Measurements from ENCODE around the gene MARK2.

The MARK2 gene

DNA sequence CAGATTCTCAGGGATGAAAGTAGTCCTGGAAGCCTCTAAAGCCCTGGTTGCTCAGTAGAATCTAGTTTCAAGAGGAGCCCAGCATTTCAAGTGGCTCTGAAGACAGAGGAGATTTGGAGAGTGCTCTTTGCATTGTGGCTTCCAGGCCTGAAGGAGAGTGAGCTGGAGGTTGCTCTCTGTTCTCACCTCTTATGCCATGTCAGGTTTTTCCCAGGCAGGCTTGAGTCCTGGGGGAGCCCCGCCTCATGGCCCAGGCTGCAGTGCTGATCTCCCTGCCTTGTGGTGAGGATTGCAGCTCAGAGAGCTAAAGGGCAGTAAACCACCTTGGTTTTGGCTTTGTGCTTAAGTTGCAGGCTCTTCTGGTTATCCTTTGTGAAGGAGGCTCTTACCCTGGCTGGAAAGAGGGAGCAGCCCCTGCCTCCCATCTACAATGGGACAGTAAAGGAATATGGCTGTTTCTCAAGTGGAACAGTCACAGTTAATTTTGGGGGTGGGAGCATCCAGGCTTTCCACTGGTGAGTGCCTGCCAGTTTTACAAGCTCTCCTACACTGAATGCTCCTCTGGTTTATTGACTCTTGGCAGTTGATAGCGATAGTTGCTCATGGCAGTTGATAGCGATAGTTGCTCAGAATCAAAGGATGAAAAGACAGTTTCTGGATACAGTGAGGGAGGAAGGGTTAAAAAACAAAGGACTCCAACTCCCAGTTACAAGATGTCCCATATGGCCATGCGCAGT lies 45.5 kb downstream of the MARK2 start:
- no peak for DNase-seq

DNA sequence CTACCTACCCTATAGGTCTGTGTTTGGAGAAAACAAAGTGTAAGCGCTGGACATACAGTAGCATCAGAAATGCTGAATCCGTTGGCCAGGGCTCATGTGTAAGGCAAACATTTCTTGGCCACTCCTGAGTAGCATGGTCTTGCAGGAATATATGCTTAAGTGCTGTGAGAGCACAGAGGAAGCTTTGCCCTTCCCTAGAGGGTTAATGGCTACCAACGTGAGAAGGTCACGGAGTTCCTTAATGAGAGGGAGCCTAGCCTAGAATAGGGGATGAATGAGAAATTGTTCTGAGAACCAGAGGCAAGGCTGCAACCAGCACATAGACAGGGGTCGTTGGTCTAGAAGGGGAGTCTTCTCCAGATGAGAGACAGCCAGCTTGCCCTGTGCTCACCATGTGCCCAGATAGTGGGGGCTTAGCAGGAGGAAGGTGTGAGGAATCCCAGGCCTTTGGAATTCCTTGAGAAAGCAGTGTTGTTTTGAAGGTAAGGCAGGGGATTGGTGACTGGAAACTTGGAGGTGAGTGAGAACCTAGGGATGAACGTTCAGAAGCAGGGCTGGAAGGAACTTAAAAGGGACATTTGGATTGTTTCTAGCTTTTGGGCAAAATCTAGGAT lies 48.6 kb downstream of the MARK2 start:
- no peak for DNase-seq

DNA sequence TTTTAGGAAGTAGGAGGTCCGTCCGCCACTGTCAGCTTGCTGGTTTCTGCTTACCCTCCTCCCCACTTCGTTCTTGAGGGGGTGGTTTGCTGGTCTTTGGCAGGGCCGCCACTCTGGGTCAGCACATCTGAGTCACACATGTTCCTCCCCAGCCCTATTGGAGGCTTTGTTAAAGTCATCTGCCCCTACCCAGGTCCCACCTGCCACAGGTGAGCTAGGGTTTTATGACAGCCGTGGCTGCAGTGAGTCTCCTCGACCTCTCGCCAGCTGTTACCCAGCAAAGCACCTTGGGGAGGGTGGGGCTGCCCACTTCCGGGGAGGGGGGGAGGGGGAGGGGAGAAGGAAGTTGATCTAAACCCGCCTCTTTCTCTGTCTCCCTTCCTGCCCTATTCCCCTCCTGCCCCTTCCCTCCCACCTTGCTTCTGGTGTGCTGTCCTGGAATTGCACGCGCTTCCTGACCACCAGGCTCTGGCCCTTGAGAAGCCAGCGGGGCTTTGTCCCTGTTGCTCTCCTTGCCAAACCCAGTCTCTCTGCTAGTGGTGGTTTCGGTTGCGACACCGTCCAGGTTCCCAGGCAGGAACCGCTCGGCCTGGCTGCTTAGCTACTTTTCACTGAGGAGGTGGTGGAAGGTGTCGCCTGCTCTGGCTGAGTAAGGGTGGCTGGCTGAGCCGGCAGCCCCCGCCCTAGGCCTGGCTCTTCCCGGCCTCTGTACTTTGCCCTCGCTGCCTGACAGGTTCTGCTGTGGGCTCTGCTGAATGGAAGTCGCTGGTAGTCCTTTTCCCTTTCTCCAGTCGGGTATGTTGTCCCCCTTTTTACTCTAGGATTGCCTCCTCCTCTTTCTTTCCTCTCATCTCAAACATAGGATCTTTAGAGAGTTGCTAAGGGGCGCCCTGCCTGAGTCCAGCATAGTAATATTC lies 49.5 kb downstream of the MARK2 start:
- DNase-seq, result peak; percentile 63 to 73

DNA sequence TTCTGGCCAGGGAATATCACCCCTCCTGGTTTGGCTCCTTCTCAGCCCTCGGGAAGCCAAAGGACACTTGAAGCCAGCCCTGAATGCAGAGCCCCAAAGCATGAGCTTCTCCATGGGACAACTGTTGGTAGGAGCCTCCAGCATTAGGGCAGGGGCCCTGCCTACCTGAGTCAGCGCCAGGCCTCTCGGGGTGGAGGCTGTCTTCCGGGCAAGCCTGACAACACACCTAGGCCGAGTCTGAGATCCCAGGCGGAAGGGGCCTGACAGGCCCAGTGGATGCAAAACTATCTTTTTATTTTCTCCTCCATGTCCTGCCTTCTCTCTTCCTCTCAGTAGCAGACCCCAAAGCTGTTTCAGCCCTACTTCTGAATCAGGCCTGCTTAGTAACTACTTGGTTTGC lies 50.4 kb downstream of the MARK2 start:
- DNase-seq, result no peak

DNA sequence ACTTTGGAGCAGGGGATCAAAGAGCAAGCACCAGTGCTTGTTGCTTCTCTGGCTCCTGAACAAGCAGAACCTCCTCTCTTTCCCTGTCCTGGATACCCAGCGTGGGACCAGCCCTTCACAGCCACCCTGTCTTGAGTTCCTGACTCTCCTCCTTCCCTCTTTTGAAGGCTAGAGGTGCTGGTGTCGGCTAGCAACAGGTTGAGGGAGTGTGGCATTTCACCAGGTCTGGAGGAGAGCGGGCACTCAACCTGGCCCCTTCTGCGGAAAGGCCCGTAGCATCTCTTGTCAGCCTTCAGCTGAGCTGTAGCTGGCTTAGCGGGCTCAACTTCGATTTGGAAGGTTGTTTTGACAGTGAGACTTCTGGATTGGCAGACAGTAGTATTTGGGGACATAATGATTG lies 51.5 kb downstream of the MARK2 start:
- DNase-seq, result no peak

DNA sequence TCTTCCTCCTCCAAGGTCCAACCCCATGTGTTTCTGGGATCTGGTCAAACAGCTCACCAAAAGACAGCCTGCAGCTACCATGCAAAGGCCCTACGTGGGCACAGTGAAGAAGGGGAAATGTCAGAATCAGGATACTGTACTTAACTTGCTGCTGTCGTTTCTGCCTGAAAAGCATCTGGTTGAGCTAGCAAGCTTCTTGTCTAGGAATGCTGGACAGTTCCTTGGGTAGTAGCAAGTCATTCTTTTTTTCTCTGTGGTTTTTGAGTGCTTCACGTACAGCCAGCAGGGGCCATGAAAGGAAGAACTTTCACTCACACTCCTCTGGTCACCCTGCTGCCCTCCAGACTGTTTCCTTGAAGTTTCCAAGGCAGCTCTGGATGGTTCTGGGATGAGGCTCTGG lies 53.3 kb downstream of the MARK2 start:
- DNase-seq, result no peak

DNA sequence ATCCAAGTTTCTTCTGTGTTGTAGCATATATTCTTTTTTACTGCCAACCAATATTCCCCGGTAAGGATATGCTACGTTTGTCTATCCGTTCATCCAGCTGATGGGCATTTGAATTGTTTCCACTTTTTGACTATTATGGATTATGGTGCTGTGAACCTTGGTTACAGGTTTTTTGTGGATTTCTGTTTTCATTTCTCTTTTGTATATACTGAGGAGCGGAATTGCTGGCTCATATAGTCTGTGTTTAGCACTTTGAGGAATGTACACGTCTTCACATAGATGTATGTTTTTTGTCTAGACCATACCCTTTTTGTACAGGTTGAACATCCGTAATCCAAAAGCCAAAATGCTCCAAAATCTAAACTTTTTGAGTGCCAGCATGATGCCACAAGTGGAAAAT lies 54.4 kb downstream of the MARK2 start:
- no peak for DNase-seq

DNA sequence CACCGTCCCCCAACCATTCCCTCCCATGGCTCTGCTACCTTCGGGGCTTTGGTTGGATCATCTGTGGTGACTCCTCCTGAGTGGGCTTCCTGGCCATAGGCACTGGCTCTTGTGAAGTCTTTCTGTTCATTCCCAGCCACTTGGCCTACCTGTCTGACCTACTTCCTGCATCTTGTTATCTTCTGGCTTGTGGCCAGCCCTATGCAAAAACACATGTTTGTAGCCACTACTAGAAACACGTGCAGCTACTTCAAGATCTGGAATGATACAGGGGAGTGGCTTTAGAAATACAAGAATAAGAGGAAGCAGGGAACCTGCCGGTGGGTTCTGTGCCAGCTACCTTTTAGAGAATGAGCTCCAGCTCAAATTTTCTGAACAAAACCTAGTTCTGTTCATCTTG lies 57.2 kb downstream of the MARK2 start:
- DNase-seq, result no peak

DNA sequence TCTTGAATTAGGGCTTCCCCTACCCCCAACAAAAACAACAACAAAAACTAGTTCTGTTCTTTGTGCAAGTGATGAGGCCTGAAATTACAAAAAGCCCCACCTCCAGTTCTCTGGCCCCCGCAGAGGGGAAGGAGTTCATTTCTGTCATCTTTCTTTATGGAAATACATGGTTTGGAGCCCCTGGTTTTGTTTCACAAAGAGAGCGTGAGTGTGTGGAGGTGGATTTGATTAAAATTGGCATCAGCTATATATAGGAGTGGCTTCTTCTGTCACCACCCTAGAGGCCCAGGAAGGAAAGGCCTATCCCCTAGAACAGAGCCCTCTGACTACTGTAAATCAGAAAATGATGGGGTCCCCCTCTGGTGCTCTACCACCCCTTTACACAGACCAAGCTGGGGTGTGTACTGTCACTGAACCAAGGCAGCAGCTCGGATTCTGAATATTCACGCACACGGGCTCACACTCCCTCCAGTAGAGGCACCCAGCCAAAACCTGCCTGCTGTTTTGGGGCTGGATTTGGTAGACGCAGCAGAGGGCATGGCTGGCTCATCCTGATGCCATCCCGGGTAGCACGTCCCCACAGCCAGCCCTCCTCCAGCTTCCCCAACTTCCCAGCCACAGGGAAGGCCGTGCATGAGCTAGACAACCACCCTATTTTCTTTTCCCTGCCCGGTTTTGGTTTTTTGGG lies 58.7 kb downstream of the MARK2 start:
- no peak for DNase-seq

DNA sequence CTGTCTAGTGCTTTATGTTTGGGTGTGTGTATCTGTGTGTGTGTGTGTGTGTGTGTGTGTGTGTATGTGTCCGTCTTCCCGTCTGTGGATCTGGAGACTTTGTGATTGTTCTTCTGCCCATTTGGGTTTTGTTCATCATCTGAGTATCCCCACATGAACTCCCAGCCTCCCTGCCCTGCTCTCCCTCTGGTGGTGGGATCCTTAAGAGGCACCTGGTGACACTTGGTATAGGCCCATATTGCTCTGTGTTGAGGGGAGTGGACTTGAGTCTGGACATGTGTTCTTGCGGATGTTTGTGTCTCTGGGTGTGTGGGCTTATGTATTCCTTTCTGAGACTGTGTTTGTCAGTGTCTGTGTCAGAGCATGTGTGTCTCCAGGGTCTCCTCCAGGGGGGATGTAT lies 62.8 kb downstream of the MARK2 start:
- peak in 1 of 2 donors; percentile 13 for DNase-seq

DNA sequence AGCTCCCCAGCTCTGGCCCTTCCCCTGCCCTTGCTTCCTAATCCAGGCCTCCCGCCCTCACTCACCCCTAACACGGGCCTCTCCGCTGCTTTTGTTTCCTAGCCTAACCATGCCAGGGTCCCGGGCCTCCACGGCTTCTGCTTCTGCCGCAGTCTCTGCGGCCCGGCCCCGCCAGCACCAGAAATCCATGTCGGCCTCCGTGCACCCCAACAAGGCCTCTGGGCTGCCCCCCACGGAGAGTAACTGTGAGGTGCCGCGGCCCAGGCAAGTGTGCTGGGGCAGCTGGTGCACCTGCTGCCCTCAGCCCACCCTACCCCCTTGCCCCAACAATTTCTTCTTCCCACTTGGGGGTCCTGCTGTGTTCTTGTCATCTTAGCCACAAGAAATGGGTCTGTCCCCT lies 65.0 kb downstream of the MARK2 start:
- DNase-seq, result no peak

DNA sequence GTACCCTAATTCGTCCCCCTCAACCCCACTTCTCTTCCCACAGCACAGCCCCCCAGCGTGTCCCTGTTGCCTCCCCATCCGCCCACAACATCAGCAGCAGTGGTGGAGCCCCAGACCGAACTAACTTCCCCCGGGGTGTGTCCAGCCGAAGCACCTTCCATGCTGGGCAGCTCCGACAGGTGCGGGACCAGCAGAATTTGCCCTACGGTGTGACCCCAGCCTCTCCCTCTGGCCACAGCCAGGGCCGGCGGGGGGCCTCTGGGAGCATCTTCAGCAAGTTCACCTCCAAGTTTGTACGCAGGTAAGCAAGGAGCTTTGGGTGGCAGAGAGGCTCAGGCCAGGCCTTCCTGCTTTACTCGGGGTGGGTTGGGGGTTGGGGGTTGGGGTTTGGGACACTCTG lies 65.8 kb downstream of the MARK2 start:
- DNase-seq, result no peak

DNA sequence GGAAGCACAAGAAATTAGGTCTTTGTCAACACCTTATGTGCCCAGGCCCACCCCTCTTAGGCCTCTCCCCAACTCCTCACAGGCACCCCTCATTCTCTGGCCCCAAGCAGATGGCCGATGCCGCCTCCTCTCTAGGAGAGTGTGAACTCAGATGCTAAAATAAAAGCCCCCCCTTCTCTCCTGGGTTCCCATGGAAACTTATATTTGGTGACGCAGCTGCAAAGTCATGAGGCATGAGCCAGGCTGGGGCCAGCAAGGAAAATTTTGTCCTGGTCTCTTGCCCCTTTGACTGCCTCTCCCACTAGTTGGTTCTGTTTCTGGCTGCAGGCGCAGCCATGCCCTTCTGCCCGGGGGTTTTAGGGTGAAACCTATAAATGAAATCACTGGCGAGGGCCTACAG lies 66.3 kb downstream of the MARK2 start:
- no peak for DNase-seq

DNA sequence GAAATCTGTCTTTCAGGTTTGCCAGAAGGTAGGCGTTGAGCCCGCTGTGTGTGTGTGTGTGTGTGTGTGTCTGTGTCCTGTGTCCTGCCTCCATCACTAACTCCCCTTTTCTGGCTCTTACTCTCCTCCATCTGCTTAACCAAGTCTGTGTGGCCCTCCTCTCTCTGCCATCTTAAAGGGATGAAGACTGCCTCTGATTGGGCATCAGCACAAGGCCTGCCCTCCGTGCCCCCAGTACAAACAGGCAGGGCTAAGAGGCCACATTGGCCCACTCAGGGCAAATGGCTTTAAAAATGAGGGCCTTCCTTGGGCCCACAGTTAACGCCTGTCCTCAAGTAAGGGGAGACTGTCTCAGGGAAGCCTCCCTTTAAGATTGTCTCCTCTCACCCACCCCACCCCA lies 67.2 kb downstream of the MARK2 start:
- no peak for DNase-seq

DNA sequence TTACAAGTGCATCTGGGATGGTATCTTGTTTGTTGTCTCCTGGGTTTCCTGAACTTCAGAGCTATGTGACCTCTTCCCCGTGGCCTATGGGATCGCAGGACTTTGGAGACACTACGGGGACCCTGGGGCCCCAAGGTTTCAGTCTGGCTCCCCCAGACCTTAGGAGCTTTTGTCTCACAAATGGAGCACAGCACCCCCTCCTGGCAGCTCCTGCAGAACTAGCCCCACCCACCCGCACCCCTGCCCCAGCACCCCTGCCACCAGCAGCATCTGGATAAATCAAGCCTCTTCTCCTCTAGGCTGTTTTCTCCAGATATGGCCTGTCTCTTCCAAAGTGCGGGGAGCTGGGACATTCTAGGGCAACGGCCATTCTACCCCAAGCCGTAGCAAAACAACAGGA lies 67.7 kb downstream of the MARK2 start:
- peak; percentile 51 to 59 for DNase-seq

DNA sequence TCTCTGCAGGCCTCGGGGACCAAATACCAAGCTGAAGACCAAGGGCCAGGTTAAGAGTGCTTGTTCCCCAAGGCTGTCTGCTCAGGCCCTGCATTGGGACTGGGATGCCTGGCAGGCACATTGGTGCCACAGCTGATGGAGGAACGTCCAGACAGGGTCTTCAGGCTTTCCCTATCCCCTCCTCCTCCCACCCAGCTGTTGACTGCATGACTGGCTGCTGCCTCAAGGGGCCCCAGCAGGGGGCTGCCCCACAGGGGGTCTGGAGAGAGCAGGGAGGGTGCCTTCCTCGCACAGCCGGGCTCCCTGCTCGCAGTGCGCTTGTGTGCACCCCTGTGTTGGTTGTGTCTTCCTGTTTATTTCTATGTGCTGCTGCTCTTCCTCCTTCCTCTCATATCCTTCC lies 68.2 kb downstream of the MARK2 start:
- no peak for DNase-seq

DNA sequence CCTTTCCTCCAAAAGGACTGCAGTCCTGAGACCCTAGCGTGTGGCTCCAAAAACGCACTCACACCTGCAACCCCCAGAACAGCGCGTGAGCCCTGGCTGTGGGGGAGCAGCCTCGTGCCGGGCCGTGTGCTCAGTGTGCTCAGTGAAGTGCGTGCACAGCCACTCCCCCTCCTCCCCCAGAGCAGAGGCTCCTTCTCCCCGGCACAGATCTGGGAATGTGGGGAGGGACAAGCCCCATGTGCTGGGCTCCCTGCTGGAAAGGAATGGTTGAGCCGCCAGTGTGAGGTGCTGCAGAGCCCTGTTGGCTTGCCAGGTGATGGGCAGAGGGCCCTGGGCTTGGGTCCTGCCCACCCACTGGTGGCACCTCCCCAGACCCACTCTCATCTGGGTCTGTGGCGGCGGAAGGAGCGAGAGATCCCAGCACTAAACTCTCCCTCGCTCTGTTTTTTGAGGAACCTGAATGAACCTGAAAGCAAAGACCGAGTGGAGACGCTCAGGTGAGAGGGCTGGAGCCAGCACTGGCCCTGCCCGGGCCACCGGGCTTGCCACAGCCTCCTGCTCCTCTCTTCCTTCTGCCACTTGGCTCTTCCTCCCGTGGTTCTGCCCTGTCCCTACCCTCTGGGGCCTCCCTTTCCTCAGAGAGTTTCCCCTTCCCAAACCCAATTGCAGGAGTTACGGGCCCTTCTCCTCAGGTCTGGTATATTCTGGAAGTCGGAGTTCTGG lies 69.1 kb downstream of the MARK2 start:
- DNase-seq, result no peak

DNA sequence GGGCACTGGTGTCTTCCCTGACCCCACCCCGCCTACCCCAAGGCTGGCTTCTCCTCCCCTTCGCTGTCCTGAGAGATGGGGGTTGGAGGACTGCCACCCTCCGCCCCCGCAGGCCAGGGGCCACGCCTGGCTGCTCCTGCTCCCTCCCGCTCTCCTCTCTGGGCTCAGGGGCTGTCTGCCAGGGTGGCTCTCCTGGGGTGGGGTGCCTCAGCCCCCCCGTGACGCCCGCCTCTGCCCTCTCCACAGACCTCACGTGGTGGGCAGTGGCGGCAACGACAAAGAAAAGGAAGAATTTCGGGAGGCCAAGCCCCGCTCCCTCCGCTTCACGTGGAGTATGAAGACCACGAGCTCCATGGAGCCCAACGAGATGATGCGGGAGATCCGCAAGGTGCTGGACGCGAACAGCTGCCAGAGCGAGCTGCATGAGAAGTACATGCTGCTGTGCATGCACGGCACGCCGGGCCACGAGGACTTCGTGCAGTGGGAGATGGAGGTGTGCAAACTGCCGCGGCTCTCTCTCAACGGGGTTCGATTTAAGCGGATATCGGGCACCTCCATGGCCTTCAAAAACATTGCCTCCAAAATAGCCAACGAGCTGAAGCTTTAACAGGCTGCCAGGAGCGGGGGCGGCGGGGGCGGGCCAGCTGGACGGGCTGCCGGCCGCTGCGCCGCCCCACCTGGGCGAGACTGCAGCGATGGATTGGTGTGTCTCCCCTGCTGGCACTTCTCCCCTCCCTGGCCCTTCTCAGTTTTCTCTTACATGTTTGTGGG lies 69.9 kb downstream of the MARK2 start:
- no peak for DNase-seq

DNA sequence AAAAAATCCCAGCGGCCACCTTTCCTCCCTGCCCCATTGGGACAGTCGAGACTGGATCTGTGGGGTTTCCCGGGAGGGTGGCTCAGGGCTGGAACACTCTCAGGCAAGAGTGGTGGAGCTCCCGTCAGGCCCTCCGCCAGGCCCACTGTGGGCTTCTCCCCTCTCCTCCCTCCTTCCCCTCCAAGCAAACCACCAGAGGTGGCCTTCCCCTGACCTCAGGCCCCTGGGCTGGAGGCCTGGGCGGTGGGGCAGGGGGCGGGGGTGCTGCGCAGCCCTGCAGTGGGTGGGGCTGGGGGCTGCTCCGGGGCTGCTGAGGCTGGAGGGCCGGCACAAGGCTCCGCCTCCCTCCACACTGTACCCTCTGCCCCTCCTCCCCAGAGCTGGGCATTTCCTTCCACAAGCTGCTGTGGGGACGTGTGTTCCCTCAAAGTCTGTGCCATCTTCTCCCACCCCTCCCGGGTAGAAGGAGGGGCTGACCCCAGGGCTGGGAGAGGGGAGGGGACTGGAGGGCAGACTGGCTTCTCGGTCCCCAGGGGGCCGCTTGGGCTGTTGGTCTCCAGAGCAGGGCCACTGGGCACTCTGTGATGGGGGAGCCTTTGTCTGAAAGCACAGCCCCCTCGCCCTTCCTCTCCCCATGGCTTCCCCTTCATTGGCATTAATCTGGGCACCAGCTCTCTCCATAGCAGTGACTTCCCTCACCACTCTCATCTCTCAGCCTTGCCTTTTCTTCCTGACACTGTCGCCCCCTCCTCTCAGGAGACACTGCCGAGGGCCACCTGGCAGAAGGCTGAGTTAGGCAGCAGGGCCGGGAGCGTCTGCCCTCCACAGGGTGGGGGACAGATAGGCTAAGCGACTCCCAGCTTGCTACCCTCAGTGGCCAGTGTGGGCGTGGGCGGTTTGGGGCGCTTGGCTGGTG lies 70.9 kb downstream of the MARK2 start:
- DNase-seq, result no peak

DNA sequence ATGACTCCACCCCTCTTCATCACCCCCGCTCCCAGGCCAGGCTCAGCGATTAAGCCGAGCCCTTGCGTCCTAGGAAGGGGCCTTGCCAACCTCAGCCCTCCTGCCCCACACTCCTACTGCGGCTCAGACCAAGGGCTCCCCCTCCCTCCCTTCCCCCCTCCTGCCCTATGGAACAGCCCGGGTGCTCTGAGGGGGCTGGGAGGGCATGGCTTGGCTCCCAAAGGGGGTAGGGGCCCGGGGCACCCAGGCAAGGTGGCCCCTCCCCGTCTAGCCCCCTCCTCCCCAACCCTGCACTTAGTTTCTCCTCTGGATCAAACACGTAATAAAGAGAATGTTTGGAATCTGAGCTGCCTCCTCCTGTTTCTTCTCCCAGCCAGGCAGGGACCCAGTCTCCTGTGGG lies 71.8 kb downstream of the MARK2 start:
- DNase-seq, result no peak

DNA sequence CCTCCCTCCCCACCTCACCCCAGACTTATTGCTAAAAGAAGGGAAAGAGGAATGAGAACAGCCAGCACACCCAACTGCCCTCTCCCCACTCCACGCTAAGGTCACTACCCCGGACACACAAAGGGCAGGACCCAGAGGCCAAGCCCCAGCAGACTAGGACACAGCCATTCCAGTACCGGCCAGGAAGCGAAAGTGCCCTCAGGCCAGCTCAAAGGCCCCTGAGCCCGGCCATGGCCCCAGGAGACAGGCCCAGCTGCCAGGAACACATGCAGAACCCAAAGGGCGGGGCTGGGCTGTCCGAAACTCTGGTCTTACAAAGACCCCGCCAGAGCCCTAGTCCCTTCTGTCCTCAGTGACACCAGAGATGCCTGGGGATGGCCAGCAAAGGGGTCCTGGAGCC lies 72.5 kb downstream of the MARK2 start:
- DNase-seq, result no peak
